HG03342 (cell line): Measurements from ENCODE around the gene KIF12.
"Not testable (repeated sequence)": the region's sequence is repeated elsewhere in the genome, so short reads cannot be mapped to it uniquely, and the experiment has no call there.

Experiments used
- ATAC-seq: cut with Tn5 transposase; IDR thresholded peaks from one replicate; pipeline ENCODE4 v1.9.1; 2021; ENCODE audit warnings: mild to moderate bottlenecking, moderate library complexity; ENCODE audit not compliant: unreplicated experiment

The KIF12 gene

DNA sequence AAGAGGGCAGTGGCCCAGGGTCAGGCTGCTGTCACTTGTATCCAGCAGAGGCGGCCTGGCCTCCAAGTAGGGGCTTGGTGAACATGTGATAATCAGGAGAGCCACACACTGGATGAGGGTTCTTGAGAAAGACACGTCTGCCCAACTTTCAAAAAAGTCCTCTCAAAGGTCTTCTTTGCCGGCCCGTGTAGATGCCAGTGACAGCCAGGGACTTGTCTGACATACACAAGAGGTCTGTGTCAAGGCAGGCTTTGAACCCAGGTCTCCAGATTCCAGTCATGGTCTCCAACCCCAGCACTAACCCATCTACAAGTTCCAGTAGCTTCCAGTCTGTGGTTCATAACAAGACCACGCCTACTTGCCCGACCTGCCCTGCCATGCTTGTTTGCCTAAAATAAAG lies 13.1 kb downstream of the KIF12 start:
- no peak for ATAC-seq

DNA sequence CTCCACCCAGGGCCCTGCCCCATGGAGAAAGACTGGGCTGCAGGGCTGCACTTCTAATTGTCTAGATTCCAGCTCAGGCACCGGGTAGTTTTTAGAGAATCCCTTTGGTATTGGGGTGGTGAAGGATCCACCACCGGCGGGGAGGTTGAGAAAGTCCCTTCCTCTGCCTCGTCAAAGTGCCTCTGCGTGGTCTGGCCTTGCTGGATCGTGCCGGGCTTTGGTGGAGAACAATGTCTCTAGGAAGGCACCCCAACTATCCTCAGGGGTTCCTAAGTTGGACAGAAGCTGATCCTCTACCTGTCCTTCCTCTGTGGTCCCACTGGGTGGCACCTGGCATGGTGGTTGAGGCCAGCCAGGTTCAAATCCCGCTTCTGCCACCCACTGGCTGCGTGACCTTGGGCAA lies 13.7 kb downstream of the KIF12 start:
- no peak for ATAC-seq

DNA sequence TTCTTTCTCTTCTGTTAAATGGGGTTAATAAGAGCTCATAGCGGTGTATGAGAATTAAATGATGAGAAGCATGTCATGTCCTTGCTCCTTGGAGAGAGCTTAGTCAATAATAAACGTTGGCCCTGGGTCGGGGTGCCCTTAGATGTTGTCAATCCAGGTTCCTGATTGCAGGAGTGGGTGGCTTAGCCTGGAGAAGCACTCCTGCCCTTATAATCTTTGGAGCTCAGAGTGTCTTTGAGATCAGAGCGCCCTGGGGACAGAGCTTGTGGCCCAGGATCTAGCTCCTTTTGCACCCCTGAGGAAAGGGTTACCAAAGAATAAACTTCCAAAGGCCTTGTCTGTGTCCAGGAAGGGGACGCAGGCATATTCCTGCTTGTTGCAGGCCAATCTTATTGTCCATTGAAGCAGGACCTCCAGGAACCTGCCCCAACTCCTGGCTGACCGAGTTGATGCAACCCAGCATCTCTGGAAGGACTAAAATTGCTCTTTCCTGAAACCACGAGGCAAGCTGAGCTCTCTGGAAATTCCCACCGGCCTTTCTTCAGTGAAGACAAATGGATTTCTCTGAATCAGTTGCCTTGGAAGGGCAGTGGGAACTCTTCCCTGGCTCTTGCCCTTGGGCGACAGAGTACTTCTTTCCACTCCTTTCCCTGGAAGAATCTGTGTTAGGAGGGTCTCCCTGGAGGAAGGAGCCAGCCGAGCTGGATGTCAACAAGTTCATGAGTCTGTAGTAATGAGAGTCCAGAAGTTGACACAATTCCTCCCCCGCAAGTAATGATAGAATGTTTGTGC lies 14.6 kb downstream of the KIF12 start:
- no peak for ATAC-seq

DNA sequence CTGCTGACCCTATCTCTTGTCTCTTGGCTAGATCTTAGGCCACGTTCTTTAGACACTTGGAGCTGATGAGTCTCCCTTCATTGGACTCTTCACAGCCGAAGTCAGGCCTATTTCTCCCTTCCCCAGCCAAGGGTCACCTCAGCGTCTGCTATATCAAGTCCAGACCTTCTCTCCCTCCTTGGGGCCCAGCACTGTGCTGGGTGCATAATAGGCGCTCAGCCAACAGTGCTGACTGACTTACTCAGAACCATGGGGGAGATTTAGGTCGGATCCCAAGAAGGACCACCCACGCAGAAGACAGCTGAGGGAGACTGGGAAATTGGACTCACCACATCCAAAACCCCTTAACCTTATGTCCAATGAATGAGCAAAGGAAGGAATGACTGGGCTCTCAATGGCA lies 15.4 kb downstream of the KIF12 start:
- ATAC-seq, result no peak

DNA sequence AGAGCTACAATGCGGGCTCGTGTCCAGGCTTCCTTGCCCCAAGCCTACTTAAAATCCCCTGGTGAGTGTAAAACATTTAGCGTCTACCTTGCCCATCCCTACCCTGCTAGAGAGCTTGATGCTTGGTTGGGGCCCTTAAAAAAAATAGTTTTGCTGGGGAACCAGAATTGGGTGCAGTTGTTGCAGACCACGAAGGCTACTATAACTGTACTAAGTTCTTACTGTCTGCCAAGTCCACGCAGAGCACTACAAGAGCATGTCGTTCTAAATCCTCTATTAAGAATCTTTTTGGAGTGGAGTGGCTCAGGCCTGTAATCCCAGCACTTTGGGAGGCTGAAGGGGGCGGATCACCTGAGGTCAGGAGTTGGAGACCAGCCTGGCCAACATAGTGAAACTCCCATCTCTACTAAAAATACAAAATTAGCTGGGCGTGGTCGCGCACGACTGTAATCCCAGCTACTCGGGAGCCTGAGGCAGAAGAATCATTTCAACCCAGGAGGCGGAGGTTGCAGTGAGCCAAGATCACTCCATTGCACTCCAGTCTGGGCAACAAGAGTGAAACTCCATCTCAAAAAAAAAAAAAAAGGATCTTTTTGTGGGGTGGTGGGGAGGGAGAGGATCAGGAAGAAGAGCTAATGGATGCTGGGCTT lies 16.2 kb downstream of the KIF12 start:
- ATAC-seq, result not testable (repeated sequence)

DNA sequence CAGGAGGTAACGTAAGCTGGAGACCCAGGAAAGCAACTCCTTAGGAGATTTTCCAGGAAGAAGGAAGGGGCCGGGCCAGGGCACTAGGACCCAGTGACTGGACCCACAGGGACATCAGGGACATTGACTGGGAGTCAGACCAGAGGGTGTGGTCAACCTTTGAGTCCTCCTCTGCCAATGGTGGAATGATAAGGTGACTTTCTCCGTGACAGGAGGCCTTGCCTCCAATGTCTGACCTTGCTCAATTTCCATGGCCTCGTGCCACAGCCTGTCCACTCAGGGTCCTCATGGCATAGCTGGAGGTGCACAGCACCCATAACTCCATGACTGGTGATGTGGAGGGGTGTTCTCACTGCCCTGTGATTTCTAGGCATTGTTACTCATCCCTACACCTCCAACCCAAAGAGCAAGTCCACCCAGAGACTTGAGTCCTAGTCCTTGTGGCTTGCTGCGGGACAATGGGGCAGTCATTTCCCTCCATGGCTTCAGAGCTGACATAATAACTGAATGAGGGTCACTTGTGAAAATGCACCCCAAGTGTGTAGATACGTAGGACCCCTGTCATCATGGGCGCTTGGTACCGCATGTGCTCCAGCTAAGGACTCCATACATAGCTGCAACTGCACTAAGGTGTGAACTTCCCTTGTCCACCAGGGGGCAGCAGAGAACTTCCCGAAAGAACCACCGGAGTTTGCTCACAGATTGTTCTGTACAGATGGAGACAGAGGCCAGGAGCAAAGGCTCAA lies 16.9 kb downstream of the KIF12 start:
- ATAC-seq, result peak; percentile 78

DNA sequence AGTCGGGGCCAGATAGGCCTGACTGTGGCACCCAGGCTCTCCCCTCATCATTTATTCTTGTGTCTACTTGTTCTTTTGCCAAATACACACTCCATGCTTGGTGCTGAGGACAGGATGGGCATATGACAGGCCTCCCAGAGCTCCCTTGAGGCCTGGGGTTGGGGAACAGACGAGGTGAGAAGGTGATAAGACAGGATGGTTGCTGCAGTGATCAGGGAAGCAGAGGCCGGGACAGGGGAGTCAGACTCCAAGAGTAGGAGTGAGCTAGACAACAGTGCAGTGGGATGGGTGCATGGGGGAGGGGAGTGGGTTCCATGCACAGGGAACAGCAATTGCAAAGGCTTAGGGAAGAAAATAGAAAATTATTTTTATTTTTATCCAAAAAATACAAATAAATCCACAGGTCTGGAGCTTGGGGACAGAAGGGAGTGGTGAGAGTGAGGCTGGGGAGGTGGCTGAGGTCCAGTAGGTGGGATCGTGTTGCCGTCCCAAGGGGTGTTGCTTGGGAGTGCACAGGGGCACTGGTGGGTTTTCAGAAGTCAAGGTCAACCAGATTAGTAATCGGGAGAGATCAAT lies 17.6 kb downstream of the KIF12 start:
- no peak for ATAC-seq

DNA sequence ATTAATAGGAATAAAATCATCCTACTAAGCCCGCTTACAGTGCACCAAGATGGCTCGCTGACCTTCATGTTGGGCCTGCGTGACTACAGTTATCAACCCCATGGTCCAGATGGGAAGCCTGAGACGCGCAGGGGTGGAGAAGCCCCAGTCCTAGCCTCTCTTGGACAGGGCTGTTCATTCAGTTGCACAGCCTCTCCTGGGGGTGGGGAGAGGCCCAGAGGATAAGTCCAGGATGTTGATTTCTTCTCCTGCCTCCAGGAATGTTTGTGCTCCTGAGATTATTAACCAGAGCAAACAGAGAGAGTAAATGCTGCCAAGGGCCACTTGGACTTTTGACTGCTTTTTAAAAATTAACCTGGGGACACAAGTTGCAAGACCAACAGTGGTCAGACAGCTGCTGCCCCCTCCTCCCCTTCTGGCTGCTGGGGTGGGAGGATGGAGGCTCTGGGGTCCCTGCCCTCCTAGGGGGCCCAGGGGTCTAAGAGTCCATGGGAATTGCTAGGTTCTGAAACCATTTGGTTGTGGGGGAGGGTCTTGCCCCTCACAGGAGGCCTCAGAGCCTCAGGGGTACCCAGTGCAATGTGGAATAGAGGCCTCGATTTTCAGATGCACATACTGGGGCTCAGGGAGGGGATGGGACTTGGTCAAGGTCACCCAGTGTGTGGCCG lies 18.2 kb downstream of the KIF12 start:
- ATAC-seq, result no peak

DNA sequence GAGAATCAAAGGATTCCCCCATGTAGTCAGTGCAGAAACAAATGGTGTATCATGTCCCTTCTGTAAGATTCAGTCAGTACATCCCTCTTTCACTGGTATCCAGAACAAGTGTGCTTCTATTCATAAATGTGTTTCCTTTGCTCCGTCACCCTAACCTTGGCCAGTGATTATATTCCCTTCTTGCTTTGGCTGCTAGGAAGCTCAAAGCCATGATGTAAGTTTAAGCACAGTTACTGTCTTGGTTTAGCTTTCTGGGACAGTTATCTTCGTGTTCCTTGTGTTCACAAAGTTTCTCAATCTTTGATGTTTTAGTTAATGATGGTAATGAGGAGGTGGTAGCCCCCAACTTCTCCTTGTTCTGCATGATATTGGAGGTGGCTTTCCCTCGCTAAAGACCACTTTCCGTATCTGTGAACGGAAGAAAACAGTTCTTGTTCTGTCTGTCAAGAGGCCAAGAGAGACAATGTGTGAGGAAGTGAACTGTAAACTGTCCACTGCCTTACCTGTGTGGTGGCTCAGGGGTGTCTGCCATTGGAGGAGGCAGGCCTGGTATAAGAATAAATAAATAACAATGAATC lies 18.8 kb downstream of the KIF12 start:
- ATAC-seq, result no peak

DNA sequence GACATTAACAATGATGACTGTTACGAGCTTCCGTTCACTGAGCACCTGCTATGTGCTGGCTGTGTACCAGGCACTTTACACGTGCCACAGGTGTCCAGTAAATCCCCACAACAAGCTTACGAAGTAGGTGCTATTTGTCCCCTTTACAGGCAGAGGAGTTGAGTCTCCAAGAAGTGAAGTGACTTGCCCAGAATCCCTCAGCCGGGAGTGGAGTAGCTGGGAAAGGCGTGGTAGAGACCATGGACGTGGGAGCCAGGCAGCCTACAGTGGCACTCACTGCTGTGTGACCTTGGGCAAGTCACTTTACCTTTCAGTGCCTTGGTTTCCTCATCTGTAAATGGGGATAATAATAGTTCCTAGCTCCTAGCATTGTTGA lies 20.3 kb downstream of the KIF12 start:
- ATAC-seq, result no peak

DNA sequence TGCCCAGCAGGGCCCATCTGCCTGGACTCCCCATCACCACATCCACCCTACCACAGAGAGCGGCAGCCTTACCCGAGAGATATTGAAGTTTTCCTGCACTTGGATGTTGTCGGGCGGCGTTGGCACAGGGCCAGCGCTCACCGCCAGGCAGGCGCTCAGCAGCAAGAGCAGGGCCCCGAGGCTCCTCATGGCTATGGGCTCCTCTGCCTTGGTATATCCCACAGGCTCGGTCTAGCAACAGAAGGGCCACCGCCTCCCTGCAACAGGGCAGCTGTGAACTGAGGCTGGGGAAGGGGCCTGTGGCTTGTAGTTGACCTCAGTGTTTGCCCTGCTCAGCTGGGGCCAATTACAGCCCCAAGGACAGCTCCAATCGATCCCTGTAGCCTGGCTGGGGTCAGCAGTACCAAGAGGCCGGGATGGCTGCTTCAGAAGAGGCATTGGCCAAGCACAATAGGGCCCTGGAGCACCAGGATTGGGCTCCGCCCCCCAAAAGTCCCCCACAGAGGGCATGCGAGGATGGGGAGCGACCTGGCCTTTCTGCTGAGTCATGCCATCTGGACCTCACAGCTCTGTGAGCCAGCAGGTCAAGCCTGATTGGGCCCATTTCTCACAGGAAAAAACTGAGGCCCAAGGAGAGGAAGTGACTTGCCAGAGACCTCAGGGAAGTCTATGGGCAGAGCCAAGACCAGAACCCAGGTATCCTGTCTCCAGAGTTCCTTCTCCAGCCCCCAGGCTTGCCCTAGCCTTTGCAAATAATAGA lies 20.9 kb downstream of the KIF12 start, which contains the start of gene AMBP:
AMBP (minus strand) TSS at position 280 of the 760 bp plus-strand sequence; CDS start at position 189, 91 bp downstream.
- no peak for ATAC-seq

DNA sequence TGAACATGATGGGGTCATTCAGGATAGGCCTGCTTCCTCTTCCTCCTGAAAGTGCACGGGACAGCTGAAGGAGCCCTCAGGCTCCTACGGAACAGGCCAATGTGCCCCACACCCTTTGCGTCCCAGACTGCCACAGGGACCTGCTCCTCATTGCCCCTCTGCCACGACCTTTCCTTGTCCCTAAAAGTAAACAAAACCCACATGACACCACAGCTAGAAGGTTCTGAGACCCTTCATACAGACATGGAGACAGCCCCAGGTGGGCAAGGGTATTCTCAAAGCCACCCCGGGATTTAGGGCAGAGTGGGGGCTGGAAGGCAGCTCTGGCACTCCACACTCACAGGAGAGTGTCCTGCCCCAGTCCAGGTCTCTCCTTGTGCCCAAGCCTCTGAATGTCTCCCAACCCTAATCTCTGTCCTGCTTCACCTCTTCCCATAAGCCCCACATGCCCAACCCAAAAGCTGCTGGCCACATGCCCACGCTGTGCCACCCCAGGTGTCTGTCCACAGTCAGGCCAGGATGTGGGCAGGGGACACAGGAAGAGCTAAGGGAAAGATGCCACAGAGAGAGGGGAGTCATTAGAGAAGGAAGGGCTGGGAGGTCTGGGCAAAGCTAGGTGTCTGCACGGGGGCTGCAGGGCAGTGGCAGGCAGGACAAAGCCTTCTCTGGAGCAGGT lies 21.8 kb downstream of the KIF12 start:
- no peak for ATAC-seq

DNA sequence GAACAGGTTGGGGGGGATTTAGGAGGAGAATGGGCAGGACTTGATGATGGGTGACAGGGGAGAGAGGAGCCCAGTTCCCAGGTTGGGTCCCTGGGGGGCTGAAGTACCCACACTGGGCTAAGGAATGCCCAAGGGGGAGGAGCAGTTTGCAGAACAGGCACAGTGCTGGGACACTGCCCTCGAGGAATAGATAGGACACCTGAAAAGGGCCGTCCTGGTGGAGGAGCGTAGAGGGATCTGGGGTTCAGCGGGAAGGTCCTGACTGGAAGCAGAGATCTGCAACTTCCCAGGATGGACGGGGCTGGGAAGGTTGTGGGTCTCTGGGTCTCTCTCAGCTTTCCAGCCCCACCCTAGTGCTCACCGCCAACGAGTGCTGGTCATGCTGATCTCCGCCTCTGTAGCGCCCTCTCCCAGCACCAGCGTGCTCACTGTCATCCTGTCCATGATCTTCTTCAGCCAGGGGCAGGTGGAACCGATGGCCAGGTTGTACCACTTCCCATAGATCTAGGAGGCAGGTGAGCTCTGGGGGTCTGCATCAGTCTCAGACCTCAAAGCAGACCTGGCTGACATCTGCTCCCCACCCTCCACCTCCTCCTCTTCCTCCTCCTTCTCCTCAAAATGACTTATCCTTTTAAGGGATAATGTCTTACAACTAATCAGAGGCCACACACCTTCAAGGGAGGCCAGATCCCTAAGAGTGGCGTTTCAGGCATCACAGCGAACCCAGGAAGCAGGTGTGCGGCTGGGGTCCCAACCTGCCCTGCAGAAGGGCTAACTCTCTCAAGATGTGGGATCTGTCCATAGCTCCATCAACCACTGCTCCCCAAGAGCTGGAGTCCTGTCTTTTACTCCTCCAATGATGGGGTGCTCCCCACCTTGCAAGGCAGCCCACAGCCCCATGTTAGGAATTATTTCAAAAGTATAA lies 22.6 kb downstream of the KIF12 start:
- no peak for ATAC-seq

DNA sequence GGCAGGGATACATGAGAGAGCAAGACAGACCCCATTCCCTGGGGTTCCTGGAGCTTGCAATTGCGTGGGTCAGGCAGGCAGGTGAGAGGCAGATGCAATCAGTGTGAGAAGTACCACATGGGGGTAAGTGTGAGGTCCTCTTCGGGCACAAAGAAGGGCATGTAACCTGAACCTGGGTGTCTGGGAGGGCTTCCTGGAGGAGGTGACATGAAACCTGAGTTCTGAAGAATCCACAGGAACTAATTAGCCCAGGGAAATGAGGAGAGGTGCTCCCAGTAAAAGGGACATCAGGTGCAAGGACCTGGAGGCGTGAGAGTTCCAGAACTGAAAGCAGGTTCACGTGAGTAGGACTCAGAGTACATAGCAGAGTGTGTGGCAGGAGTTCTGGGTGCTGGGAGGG lies 23.5 kb downstream of the KIF12 start:
- ATAC-seq, result no peak

DNA sequence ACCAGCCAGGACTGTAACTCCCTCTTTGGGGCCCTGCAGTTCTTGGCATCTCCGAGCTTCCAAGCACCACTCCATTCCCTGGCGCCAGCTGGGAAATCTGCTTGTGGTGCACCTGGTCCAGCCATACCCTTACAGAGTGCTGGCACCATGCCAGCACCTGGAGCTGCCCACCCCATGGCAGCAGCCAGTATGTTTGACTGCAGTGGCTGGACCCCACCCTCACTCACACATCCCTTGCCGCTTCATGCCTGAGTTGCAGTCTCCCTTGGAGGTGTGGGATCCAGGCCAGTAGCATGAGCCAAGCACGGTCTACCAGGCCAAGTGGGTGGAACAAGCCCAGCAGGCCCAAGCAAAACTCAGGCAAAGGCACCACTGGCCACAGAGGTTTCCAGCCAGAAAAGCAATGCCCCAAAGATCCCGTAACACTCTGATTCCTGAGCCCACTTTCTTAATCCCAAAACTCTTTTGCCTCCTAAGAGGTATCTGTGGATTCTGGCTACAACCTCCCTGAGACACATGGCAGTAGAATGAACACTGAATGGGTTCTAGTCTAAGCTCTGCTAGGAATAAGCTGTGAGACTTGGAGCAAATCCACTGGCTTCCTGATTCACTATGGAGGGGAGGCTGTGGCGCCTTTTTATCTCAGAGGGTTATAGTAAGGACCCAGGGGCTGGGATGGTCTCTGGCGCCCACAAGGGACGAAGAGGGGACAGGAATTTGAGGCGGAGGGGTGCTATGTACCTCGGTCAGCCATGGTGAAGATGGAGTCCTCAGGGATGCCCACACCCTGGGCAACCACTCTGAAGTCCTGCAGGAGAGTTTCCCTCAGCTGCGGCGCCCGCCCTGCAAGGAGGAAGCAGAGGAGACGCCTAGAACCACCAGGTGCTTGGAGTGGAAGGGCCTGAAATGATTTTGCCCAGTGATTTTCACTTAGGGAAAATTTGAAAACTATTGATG lies 26.6 kb downstream of the KIF12 start:
- ATAC-seq, result no peak

DNA sequence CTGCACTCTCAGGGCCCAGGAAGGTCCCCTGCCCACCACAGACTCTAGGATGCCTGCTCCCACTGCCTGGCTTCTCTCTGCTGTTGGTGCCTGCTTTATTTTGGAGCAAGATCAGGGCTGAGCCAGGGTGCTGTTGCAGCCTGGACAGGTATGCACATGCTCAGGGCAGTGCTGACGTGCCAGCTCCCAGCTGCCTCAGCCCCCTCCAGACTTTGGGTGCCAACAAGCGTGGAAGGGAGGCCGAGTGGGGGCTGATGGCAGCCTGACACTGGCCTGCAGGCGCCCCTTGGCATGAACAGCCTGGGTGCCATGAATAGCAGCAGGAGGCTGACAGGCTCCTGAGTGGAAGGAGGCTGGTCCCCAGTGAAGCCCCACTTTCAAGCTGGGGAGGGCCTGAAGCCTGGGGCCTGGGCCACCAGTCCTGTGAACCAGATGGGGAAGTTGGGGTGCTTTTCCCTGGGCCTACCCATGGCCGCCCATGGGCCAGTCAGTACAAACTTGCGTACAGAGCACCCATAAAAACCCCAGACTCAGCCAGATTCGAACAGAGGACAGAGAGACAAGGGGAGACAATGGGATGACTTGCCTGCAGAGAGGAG lies 27.8 kb downstream of the KIF12 start:
- no peak for ATAC-seq
